Left ventricle myocardium inferior (tissue), 1 donor: ENCODE data around the gene ZDHHC7. TPM values are rescaled to one million over a fixed set of nuclear protein-coding genes. Genes with fewer than 3 reads are reported as not detected.

Experiments used
- DNase-seq: peaks from one replicate; pipeline ENCODE4 v3.0.0-alpha.2; 2020
- H3K27ac ChIP-seq: fragments of 200-600 bp; replicated peaks from 2 replicates; pipeline ENCODE4 v1.8.0; 2021
- H3K27me3 ChIP-seq: fragments of 200-600 bp; 2 replicates; pipeline ENCODE4 v1.8.0; 2021; ENCODE audit warnings: low read depth
- H3K36me3 ChIP-seq: fragments of 200-600 bp; 2 replicates; pipeline ENCODE4 v1.8.0; 2021
- H3K4me1 ChIP-seq: fragments of 200-600 bp; 2 replicates; pipeline ENCODE4 v1.8.0; 2021
- H3K4me3 ChIP-seq: fragments of 200-600 bp; 2 replicates; pipeline ENCODE4 v1.8.0; 2021; ENCODE audit warnings: mild to moderate bottlenecking, moderate library complexity
- H3K9me3 ChIP-seq: fragments of 200-600 bp; replicated peaks from 2 replicates; pipeline ENCODE4 v1.8.0; 2021
- CTCF ChIP-seq: fragments of 200-600 bp; IDR thresholded peaks from 2 replicates; pipeline ENCODE4 v1.8.0; 2021; ENCODE audit warnings: antibody characterized with exemption, mild to moderate bottlenecking, borderline replicate concordance
- intact Hi-C: fragments of 100-400 bp; cut with micrococcal nuclease; formaldehyde crosslinking; loops from one replicate; pipeline ENCODE4 v1.11.0; 2022
- total RNA-seq: library from RNA; stranded (reverse); fragmentation: NEBNext Ultra II Directional; extraction: Animal tissue kit (Norgen Biotek cat#: 25700); gene quantifications from one replicate; pipeline ENCODE4 v1.2.1, GENCODE V29; 2021
- donor health status: DM: no; HTN: yes; CAD: no; lungs with severe emphysema.

Gene ZDHHC7
- total RNA-seq, 1 donor from 2014 or later: 36.8 TPM

- no peak overlapping the region for H3K4me3 ChIP-seq
- H3K27me3 ChIP-seq: no peaks in the 10 kb centered on the region
- TF ChIP-seq CTCF: no peak
- H3K9me3 ChIP-seq: peaks cover 6% of the 10 kb centered on the region
- no peak overlapping the region for H3K27ac ChIP-seq
- peaks cover 9% of the 10 kb centered on the region for H3K4me1 ChIP-seq
- no peak for DNase-seq
- intact Hi-C loops: no loop called here
- H3K36me3 ChIP-seq: no peaks in the 10 kb centered on the region
Measured at GRCh38 chr16:85018529-85019236, 7.3 kb upstream of the ZDHHC7 start.

GRCh38 chr16:85017633-85018032, 6.3 kb upstream of the ZDHHC7 start:
- no peak for TF ChIP-seq CTCF
- Histone ChIP-seq H3K36me3 (no peaks in the 10 kb centered on the region), H3K4me1 (peaks cover 9% of the 10 kb centered on the region), H3K4me3 (no peak overlapping the region), H3K27ac (no peak overlapping the region), H3K9me3 (peaks cover 2% of the 10 kb centered on the region), H3K27me3 (no peaks in the 10 kb centered on the region)
- intact Hi-C loops: no loop called here
- DNase-seq: no peak

- no peak for TF ChIP-seq CTCF
- Histone ChIP-seq H3K4me1 (peaks cover 11% of the 10 kb centered on the region), H3K36me3 (no peaks in the 10 kb centered on the region), H3K4me3 (no peak overlapping the region), H3K9me3 (no peaks in the 10 kb centered on the region), H3K27me3 (no peaks in the 10 kb centered on the region), H3K27ac (no peak overlapping the region)
- intact Hi-C loops: no loop called here
- DNase-seq: no peak
Measured at GRCh38 chr16:85017151-85017550, 5.8 kb upstream of the ZDHHC7 start.

GRCh38 chr16:85015481-85016187, 4.3 kb upstream of the ZDHHC7 start:
- no peaks in the 10 kb centered on the region for H3K36me3 ChIP-seq
- H3K4me3 ChIP-seq: no peak overlapping the region
- no peak overlapping the region for H3K27ac ChIP-seq
- H3K27me3 ChIP-seq: no peaks in the 10 kb centered on the region
- intact Hi-C loops: no loop called here
- TF ChIP-seq CTCF: no peak
- no peak for DNase-seq
- H3K9me3 ChIP-seq: no peaks in the 10 kb centered on the region
- peaks cover 23% of the 10 kb centered on the region for H3K4me1 ChIP-seq

- Histone ChIP-seq H3K36me3 (no peaks in the 10 kb centered on the region), H3K27ac (no peak overlapping the region), H3K9me3 (no peaks in the 10 kb centered on the region), H3K4me3 (no peak overlapping the region), H3K27me3 (no peaks in the 10 kb centered on the region), H3K4me1 (peaks cover 28% of the 10 kb centered on the region)
- intact Hi-C loops: no loop called here
- no peak for TF ChIP-seq CTCF
- no peak for DNase-seq
Measured at GRCh38 chr16:85014311-85014710, 3.0 kb upstream of the ZDHHC7 start.
